Stimulated activated CD4-positive, alpha-beta T cell treated with anti-CD3 and anti-CD28 coated beads, Interleukin-4, amount 100 ng/mL, for 1 hour (primary cell): ENCODE results near the gene CYP4A22.
"Not testable (repeated sequence)": the region's sequence is repeated elsewhere in the genome, so short reads cannot be mapped to it uniquely, and the experiment has no call there.

Experiments used
- DNase-seq: peaks from one replicate; pipeline ENCODE4 v3.0.0-alpha.2; 2020

Gene CYP4A22

GRCh38 chr1:47137198-47137597 is at the start of gene CYP4A22:
TSS of gene CYP4A22 (plus strand) at chr1:47137441. CDS start at chr1:47137486, 45 bp downstream.
- no peak for DNase-seq

- DNase-seq, result not testable (repeated sequence)
Measured at GRCh38 chr1:47089356-47089755, 47.9 kb upstream of the CYP4A22 start.

DNA sequence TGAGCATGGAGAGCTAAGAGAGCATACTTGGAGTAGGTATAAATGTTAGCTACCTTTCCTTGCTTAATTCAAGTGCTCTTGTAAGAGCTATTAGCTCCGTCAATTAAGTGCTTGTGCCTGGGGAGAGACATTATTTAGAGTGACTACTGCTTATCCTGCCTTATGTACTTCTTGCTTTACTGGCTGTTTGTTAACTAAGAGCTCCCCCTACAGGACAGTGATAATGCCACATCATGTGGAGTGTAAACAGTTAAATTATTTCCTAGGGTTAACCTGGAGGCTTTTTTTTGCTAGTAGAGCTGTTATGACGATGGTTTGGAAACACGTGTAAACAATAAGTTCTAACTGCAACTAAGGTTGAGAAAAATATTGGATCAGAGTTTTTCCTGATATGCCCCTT is 45.8 kb upstream of the CYP4A22 start:
- not testable (repeated sequence) for DNase-seq

GRCh38 chr1:47104816-47105215 is 32.4 kb upstream of the CYP4A22 start:
- no peak for DNase-seq

- DNase-seq, result no peak
Measured at GRCh38 chr1:47106792-47107191, 30.4 kb upstream of the CYP4A22 start.

GRCh38 chr1:47107851-47108574 is 29.2 kb upstream of the CYP4A22 start:
- DNase-seq, result not testable (repeated sequence)

DNA sequence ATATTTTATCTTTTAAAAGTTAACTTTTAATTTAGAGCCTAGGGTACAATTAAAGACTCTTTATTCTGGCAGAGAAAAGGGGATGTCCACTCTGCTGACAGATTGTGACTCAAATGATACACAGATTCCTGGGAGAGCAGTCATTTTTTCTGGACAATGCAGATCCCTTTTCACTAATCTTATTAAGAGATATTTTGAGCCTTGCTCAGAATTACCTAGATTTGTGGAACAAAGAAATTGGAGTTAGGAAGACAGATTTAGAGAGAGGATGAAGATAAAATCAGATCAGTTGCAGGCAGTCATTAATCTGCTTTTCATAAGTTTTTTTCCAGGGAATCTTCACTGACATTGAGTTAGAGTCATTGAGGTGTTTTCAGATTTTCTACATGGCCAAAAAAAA is 27.8 kb upstream of the CYP4A22 start:
- not testable (repeated sequence) for DNase-seq

GRCh38 chr1:47113178-47113577 is 24.1 kb upstream of the CYP4A22 start:
- DNase-seq, result no peak

GRCh38 chr1:47121039-47121438 is 16.2 kb upstream of the CYP4A22 start:
- not testable (repeated sequence) for DNase-seq

DNA sequence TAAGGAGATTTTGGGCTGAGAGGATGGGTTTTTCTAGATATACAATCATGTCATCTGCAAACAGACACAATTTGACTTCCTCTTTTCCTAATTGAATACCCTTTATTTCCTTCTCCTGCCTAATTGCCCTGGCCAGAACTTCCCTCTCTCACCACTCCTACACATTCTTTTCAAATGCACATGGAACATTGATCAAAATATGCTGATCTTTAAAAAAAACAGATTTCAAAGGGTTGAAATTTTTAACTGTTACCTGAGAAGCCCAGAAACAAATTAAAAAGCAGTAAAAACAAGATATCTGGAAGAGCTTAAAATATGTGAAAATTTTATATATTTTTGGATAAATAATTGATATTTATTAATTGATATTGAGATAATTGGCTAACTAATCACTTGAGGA is 12.4 kb upstream of the CYP4A22 start:
- DNase-seq, result not testable (repeated sequence)

DNA sequence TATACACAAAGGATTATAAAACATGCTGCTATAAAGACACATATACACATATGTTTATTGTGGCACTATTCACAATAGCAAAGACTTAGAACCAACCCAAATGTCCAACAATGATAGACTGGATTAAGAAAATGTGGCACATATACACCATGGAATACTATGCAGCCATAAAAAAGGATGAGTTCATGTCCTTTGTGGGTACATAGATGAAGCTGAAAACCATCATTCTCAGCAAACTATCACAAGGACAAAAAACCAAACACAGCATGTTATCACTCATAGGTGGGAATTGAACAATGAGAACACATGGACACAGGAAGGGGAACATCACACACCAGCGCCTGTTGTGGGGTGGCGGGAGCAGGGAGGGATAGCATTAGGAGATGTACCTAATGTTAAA is 10.2 kb upstream of the CYP4A22 start:
- not testable (repeated sequence) for DNase-seq

GRCh38 chr1:47128221-47128620 is 9.0 kb upstream of the CYP4A22 start:
- no peak for DNase-seq

DNA sequence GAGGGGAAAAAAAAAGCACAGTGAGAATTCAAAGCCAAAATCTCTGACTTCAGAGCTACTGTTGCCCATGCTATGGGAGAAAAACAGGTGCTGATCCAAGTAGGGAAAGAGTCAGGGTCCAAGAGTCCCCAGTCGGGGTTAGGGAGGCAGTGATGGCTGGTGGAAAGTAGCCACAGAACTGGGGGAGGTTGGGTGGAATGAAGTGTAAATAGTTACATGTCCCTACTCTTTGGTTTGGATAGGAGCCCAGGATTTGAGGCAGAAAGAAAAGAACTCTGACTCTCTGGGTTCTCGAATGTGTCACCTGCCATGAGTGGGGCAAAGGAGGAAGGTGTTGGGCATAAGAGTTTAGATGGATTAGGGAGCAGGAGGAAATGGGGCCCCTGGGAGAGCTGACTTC is 8.4 kb upstream of the CYP4A22 start:
- DNase-seq, result not testable (repeated sequence)

- DNase-seq, result not testable (repeated sequence)
Measured at GRCh38 chr1:47129489-47130230, 7.6 kb upstream of the CYP4A22 start.

DNA sequence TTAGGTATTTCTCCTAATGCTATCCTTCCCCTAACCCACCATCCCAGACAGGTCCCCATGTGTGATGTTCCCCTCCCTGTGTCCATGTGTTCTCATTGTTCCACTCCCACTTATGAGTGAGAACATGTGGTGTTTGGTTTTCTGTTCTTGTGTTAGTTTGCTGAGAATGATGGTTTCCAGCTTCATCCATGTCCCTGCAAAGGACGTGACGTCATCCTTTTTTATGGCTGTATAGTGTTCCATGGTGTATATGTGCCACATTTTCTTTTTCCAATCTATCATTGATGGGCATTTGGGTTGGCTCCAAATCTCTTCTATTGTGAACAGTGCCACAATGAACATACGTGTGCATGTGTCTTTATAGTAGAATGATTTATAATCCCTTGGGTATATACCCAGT is 4.6 kb upstream of the CYP4A22 start:
- not testable (repeated sequence) for DNase-seq

DNA sequence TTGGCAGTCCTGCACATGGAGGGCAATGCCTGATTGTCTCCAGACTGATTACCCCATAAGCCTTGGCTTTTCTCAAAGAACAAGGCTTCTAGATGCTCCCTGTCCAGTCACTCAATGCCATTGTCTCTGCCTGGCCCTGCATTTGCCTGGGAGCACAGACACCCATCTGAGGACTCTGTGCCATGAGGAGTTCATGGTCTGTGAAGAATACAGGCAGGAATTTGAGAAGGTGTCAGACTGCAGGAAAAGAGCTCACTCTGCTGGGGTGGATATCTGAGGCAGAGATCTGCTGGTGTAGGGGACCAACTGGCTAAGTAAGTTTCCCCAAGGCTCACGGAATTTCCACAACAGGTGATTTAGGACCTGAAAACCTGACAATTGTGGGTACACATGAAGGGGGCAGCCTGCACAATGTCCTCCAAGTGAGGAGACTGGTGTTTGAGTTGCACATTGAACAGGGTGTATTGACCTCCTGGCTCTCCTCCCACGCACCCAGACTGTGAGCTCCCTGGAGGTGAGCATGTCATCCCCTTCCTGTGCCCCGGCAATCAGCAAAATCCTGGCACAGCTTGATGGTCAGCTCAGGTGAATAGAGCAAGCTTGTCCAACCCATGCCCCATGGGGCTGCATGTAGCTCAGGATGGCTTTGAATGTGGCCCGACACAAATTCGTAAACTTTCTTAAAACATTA is 829 bp downstream of the CYP4A22 start:
- DNase-seq, result no peak

- DNase-seq, result not testable (repeated sequence)
Measured at GRCh38 chr1:47140358-47140757, 3.1 kb downstream of the CYP4A22 start.

- DNase-seq, result not testable (repeated sequence)
Measured at GRCh38 chr1:47143654-47144053, 6.4 kb downstream of the CYP4A22 start.

DNA sequence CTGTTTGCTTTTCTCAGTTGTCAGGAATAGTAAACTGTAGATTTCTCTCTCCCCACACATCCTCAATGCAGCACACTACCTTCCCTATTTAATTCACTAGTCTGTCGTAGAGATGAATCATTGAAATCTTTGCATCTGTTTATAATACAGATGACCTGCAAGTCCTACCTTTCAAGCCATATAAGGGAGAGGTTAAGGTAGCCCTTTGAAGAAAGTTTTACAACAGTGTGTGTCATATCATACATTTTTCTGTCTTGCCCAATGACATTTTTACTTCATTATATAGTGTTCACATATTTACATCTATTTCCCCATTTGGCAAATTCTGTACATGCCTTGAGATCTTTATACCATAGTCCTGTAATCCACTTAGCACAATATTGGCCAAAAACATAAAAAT is 9.3 kb downstream of the CYP4A22 start:
- not testable (repeated sequence) for DNase-seq

- no peak for DNase-seq
Measured at GRCh38 chr1:47147047-47147785, 10.0 kb downstream of the CYP4A22 start.

GRCh38 chr1:47149162-47149561 is 11.9 kb downstream of the CYP4A22 start:
- not testable (repeated sequence) for DNase-seq

DNA sequence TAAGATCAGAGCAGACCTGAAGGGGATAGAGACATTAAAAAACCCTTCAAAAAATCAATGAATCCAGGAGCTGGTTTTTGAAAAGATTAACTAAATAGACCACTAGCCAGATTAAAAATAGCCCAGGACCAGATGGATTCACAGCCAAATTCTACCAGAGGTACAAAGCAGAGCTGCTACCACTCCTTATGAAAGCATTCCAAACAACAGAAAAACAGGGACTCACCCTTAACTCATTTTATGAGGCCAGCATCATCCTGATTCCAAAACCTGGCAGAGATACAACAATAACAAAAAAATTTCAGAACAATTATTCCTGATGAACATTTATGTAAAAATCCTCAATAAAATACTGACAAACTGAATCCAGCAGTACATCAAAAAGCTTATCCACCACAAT is 19.2 kb downstream of the CYP4A22 start:
- not testable (repeated sequence) for DNase-seq

- DNase-seq, result not testable (repeated sequence)
Measured at GRCh38 chr1:47157957-47158356, 20.7 kb downstream of the CYP4A22 start.
